ENCODE measurements around the gene CAMSAP1. TPM values are rescaled to one million over a fixed set of nuclear protein-coding genes. Genes with fewer than 3 reads are reported as not detected.
A peak's percentile ranks its signal among the peaks of the same experiment; 100 is the strongest.

Gene CAMSAP1
- total and polyA plus RNA-seq, 3 donors from 2014 or later: 44.1 to 102 (median 93.7) TPM

DNA sequence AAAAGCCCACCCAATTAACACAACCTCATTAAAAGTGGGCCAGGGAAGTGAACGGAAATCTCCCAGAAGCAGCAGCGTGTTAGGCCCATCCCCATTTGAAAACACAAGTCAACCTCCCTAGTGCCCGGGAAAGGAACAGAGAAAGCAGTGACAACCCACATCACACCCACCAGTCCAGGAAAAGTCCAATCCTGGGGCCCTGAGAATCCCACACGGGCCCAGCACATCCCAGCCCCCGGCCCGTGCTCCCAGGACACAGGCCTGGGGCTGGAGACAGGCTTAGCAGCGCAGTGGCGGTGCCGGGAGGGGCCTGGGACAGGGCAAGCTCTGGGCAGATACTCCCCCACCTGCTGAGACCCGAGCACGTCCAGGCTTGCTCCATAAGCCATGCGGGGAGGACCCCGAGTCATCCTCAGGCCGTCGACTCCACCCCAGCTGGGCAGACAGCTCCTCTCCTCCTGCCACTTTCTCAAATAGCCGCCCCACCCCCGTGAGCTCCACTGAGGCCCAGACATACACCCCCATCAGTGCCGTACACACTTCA lies 104.4 kb downstream of the CAMSAP1 start:
- no peak overlapping the region for H3K27ac ChIP-seq
- no peak for DNase-seq
- no peak for TF ChIP-seq POLR2A (IDR thresholded peaks at IDR 0.05)
- TF ChIP-seq, protein P1, sequence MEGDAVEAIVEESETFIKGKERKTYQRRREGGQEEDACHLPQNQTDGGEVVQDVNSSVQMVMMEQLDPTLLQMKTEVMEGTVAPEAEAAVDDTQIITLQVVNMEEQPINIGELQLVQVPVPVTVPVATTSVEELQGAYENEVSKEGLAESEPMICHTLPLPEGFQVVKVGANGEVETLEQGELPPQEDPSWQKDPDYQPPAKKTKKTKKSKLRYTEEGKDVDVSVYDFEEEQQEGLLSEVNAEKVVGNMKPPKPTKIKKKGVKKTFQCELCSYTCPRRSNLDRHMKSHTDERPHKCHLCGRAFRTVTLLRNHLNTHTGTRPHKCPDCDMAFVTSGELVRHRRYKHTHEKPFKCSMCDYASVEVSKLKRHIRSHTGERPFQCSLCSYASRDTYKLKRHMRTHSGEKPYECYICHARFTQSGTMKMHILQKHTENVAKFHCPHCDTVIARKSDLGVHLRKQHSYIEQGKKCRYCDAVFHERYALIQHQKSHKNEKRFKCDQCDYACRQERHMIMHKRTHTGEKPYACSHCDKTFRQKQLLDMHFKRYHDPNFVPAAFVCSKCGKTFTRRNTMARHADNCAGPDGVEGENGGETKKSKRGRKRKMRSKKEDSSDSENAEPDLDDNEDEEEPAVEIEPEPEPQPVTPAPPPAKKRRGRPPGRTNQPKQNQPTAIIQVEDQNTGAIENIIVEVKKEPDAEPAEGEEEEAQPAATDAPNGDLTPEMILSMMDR (IDR thresholded peaks at IDR 0.05): no peak
- H3K9me3 ChIP-seq: no peaks in the 10 kb centered on the region
- no peak overlapping the region for H3K4me3 ChIP-seq
- H3K4me1 ChIP-seq: no peaks in the 10 kb centered on the region
- intact Hi-C loops (cut with DNase I; ENCODE audit: low total_unique reads): no loop called here
- no peaks in the 10 kb centered on the region for H3K36me3 ChIP-seq (ENCODE audit: low read depth, missing control alignments)
- 58 to 83% methylated on average over 6 to 15 of the region's 18 CpGs for WGBS, 2 donors
- H3K27me3 ChIP-seq: no peaks in the 10 kb centered on the region

- 95% methylated on average over 6 of the region's 6 CpGs for WGBS, 2 donors
- Histone ChIP-seq H3K36me3 (ENCODE audit: low read depth, missing control alignments) (no peaks in the 10 kb centered on the region), H3K4me3 (no peak overlapping the region), H3K4me1 (peaks cover 3% of the 10 kb centered on the region), H3K9me3 (no peaks in the 10 kb centered on the region), H3K27me3 (no peaks in the 10 kb centered on the region), H3K27ac (no peak overlapping the region)
- DNase-seq: no peak
- intact Hi-C loops (cut with DNase I; ENCODE audit: low total_unique reads): no loop called here
- TF ChIP-seq POLR2A (IDR thresholded peaks at IDR 0.05): no peak
- TF ChIP-seq, protein P1 (IDR thresholded peaks at IDR 0.05): no peak
Observed at GRCh38 chr9:135801070-135801469, 106.3 kb downstream of the CAMSAP1 start.

DNA sequence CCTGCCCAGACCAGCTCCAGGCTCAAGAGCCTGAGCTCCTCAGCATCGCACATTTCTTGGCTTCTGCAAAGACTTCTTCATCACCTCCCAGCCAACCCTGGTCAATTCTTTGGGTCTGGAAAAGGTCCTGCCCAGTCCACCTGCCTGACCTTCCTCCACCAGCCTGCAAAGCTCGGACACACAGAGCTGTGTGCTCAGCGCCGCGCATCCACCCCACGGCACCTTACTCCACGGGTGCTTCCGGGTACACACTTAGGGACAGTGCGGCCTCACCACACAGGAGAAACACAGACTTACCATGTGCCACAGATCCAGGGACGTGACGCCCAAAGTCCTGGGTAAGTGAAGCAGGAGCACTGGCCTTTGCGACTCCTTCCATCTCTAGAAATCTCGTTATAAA lies 108.1 kb downstream of the CAMSAP1 start:
- no peak for DNase-seq
- intact Hi-C loops (cut with DNase I; ENCODE audit: low total_unique reads): no loop called here
- Histone ChIP-seq H3K9me3 (no peaks in the 10 kb centered on the region), H3K4me1 (peaks cover 3% of the 10 kb centered on the region), H3K27ac (no peak overlapping the region), H3K36me3 (ENCODE audit: low read depth, missing control alignments) (no peaks in the 10 kb centered on the region), H3K4me3 (no peak overlapping the region), H3K27me3 (no peaks in the 10 kb centered on the region)
- no peak for TF ChIP-seq POLR2A (IDR thresholded peaks at IDR 0.05)
- TF ChIP-seq, protein P1 (IDR thresholded peaks at IDR 0.05): no peak
- 97 to 99% methylated on average over 13 of the region's 13 CpGs for whole genome bisulfite sequencing, 2 donors

GRCh38 chr9:135798263-135798585 lies 109.1 kb downstream of the CAMSAP1 start:
- no peak for DNase-seq
- Histone ChIP-seq H3K9me3 (no peaks in the 10 kb centered on the region), H3K27ac (no peak overlapping the region), H3K36me3 (ENCODE audit: low read depth, missing control alignments) (no peaks in the 10 kb centered on the region), H3K27me3 (no peaks in the 10 kb centered on the region), H3K4me1 (peaks cover 3% of the 10 kb centered on the region), H3K4me3 (no peak overlapping the region)
- no peak for TF ChIP-seq POLR2A (IDR thresholded peaks at IDR 0.05)
- TF ChIP-seq, protein P1 (IDR thresholded peaks at IDR 0.05): no peak
- WGBS, 2 donors: 46 to 62% methylated on average over 10 of the region's 10 CpGs
- intact Hi-C loops (cut with DNase I; ENCODE audit: low total_unique reads): no loop called here

- no peaks in the 10 kb centered on the region for H3K9me3 ChIP-seq
- H3K27me3 ChIP-seq: no peaks in the 10 kb centered on the region
- H3K27ac ChIP-seq: no peak overlapping the region
- no peaks in the 10 kb centered on the region for H3K36me3 ChIP-seq (ENCODE audit: low read depth, missing control alignments)
- 32 to 40% methylated on average over 22 to 24 of the region's 24 CpGs for WGBS, 2 donors
- DNase-seq: peak; percentile 77
- peaks cover 3% of the 10 kb centered on the region for H3K4me1 ChIP-seq
- TF ChIP-seq, protein P1 (IDR thresholded peaks at IDR 0.05): peak in 2 of 3 experiments; percentile 55 to 64
- no peak for TF ChIP-seq POLR2A (IDR thresholded peaks at IDR 0.05)
- intact Hi-C loops (cut with DNase I; ENCODE audit: low total_unique reads): no loop called here
- H3K4me3 ChIP-seq: no peak overlapping the region
Observed at GRCh38 chr9:135797507-135798262, 109.7 kb downstream of the CAMSAP1 start.
